Sigmoid colon (tissue), 4 donors: ENCODE results near the gene CP.

Experiments used
- CTCF ChIP-seq, 4 experiments: fragments of 450-650 bp in 3 of 4; fragments of 200-600 bp in 1 of 4; IDR thresholded peaks; one replicate each; pipeline ENCODE4 v1.5.1; 2016 to 2019; ENCODE audit warnings: antibody characterized with exemption in 4 of 4, mild to moderate bottlenecking in 3 of 4, moderate library complexity in 2 of 4
- POLR2A ChIP-seq, 2 donors: fragments of 450-650 bp; IDR thresholded peaks; one replicate each; pipeline ENCODE4 v1.6.1; 2016; ENCODE audit warnings: antibody characterized with exemption in 2 of 2, mild to moderate bottlenecking in 2 of 2, moderate library complexity in 2 of 2
- POLR2AphosphoS5 ChIP-seq, 4 donors: sonication (generic); formaldehyde crosslinking; IDR thresholded peaks; one replicate each; pipeline ENCODE4 v1.6.1; 2017; ENCODE audit warnings: antibody characterized with exemption in 4 of 4

- no peak for TF ChIP-seq POLR2AphosphoS5 (IDR thresholded peaks at IDR 0.05)
- TF ChIP-seq CTCF (IDR thresholded peaks at IDR 0.05), result no peak
- TF ChIP-seq POLR2A (IDR thresholded peaks at IDR 0.05), result no peak
Measured at GRCh38 chr3:149263856-149264255, 42.2 kb upstream of the CP start.
